AG10803 (cell line): ENCODE data around the gene COL1A1.
A peak's percentile ranks its signal among the peaks of the same experiment; 100 is the strongest.

Source experiments
- DNase-seq: peaks from one replicate; pipeline ENCODE4 v3.0.0; 2010; ENCODE audit warnings: low read depth
- H3K4me3 ChIP-seq: 2 replicates; pipeline ENCODE4 v1.5.1; 2011; ENCODE audit warnings: mild to moderate bottlenecking, low read length, control low read depth
- TF ChIP-seq, protein P1 (sequence below): conservative IDR thresholded peaks from 2 replicates; pipeline ENCODE4 v1.5.1; 2011; ENCODE audit warnings: mild to moderate bottlenecking, low read length, control low read depth, inconsistent platforms

The COL1A1 gene

DNA sequence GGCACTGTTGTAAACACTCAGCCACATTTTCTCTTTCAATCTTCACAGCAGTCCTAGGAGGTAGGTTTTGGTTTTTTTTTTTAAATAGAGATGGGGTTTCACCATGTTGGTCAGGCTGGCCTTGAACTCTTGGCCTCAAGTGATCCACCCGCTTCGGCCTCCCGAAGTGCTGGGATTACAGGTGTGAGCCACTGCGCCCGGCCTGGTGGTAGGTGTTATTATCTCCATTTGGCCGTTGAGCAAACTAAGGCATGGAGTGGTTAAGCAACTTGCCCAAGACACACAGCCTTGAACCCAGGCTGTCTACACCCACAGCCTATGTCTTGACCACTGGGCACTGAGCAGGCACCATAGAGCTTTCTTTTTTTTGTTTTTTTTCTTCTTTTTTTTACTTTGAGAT is 27.0 kb downstream of the COL1A1 start:
- DNase-seq: no peak

DNA sequence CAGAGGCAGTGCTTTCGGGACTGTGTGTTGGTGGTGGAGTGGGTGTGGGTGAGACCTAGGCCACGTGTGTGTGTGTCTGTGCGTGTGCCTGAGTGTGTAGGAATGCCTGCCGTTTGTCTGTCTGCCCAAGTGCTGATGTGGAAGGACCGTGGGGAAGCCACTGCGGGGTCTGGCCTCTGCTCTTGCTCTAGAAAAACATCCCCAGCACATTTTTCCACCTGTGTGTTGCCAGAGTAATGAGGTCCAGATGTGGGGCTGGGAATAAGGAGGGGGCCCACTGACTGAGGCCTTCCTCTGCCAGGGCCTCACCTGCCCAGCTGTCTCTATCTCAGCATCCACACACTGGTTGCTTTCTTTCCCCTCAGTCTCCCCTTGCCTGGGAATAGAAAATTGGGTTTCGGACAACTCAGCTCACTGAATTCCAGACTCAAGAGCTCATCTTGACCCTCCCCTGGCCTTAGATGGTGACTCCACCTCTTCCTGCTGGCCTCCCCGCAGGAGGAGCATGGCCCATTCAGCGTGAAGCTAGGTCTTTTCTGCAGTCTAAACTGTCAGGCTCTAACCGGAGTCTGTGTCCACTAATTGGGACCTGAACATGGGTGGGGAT is 28.0 kb downstream of the COL1A1 start:
- peak; percentile 91 for DNase-seq
- TF ChIP-seq, protein P1, sequence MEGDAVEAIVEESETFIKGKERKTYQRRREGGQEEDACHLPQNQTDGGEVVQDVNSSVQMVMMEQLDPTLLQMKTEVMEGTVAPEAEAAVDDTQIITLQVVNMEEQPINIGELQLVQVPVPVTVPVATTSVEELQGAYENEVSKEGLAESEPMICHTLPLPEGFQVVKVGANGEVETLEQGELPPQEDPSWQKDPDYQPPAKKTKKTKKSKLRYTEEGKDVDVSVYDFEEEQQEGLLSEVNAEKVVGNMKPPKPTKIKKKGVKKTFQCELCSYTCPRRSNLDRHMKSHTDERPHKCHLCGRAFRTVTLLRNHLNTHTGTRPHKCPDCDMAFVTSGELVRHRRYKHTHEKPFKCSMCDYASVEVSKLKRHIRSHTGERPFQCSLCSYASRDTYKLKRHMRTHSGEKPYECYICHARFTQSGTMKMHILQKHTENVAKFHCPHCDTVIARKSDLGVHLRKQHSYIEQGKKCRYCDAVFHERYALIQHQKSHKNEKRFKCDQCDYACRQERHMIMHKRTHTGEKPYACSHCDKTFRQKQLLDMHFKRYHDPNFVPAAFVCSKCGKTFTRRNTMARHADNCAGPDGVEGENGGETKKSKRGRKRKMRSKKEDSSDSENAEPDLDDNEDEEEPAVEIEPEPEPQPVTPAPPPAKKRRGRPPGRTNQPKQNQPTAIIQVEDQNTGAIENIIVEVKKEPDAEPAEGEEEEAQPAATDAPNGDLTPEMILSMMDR: no peak
- no peak overlapping the region for H3K4me3 ChIP-seq

More for the DNA sequence above, 27.0 kb downstream of the COL1A1 start:
- H3K4me3 ChIP-seq: no peak overlapping the region
- TF ChIP-seq, protein P1: no peak

DNA sequence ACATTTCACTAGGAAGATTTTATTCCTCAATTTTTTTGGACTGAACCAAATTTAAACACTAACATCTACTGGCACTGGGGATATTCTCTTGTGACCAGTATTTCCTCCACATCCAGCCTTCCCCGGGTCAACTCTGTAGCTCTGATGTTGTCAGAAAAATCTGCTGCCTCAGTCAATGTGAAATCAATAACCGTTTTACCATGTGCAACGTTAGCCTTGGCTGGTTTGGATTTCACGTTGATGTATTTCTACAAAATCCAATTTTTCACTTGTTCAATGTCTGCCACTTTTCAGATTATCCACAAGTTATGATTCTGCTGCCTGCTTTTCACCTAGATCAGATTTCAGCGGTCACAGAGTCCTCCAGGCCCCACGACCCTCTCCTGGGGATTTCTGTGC is 28.5 kb downstream of the COL1A1 start:
- TF ChIP-seq, protein P1: no peak
- no peak overlapping the region for H3K4me3 ChIP-seq
- DNase-seq: no peak

DNA sequence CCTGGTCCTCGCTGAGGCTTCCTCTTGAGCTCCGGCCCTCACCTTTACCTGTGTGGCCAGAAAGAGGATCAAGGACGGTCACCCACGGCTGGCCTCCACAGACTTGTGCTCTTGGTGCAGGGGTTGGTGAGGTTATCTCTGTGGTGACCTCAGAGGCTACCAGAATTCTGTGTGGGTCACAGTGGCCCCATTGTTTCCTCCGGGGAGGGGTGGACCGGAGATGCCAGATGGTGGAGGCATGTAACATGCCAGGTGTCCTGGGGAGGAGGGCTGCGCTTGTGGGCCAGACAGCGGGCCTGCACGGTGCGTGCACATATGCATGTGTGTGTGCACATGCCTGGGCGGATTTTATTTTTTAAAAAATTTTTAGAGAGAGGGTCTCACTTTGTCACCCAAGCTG is 29.3 kb downstream of the COL1A1 start:
- TF ChIP-seq, protein P1: no peak
- no peak for DNase-seq
- H3K4me3 ChIP-seq: no peak overlapping the region

DNA sequence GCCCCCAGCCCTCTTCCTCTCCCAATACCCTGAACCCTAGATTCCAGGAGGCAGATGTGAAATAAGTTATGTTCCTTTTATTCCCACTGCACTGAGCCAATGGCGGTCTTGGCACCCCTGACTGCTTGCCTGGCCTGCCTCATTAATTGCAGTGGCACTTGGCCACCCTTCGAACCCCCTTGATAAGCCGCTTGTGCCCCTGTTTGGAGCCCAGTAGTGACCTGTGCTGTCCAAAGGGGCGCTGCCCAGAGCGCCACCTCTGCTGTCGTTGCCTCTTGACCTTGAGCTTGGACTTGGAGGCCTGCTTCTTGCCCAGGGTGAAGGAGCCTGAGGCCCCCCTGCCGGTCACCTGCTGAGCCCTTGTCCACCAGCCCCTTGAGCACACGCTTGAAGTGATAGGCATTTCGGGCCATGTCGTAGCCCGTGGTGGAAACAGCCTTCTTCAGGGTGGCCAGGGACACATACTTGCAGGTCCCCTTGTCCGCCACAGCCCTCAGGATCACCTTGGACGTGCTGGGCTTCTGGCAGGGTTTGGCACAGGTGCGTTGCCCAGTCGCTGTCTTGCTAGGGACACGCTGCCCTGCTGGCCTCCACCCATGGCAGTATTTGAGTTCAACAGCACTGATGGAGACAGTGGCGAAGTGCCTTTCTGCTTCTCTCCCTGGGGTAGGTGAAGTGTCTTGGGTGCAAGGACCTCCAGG is 29.9 kb downstream of the COL1A1 start:
- no peak overlapping the region for H3K4me3 ChIP-seq
- DNase-seq: no peak
- TF ChIP-seq, protein P1: no peak

DNA sequence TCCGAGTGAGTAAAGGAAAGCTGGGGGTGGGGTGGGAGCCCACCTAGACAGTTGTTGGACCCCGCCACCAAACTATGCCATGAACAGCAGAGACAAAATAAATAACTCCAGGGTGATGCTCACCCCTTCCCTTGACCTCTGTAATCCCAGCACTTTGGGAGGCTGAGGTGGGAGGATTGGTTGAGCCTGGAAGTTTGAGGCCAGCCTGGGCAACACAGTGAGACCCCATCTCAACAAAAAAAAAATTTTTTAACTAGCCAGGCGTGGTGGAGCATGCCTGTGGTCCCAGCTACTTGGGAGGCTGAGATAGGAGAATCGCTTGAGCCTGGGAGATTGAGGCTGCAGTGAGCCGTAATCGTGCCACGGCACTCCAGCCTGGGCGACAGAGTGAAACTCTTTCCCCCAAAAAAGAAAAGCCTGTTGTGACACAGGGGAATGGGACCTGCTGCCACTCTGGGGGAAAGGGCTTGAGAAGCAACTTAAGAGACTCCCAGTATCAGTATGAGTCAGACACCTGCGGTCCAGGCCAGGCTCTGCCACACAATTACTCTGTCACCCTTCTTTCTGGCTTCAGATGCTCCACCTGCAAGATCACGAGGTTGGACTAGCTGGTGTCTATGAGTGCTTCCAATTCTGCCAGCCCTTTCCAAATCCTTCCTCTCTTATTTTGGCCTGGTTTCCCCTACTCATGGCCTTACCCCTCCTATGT is 30.6 kb downstream of the COL1A1 start:
- DNase-seq: no peak
- TF ChIP-seq, protein P1: no peak
- no peak overlapping the region for H3K4me3 ChIP-seq
